ENCODE results near the gene DUSP12. TPM values are rescaled to one million over a fixed set of nuclear protein-coding genes. Genes with fewer than 3 reads are reported as not detected.

DUSP12 gene
- total and polyA plus RNA-seq, 2 donors (not counting 3 experiments of a cell fraction or from before 2014, with no cell fraction given), result 26.8 to 31.6 TPM

DNA sequence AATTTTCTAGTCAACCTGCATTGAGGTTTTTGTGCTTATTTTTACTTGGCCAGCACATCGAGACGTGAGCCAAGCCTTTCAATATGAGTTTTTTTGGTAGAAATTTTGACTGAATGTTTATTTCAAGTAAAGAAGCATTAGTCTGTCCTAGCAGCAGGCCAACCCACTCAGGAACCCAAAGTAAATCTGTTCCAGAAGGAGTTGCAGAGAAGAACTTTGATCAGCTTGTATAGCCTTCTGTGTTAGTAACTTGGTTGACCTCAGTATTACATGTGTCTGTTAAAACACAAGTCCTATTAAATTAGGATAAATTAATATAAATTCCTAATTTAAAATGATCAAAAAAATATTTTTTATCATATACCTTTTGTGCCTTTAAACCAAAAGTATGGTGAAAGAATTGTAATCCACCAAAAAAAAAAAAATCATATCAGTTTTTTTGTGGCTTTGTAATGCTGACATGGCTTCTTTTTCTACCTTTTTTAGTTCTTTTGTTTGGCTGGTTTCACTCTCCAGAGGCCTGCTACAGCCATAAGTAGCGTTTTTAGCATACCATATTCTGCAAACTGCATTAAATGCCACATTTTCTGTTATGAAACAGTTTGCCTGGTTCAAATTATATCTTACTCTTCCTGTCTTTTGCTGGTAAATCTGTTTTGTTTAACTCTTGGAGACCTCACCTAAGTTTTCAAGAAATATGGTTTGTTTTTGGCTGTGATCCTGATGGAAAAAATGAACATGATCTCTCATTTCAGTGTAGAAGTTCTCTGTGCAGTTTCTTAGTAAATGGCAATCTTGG lies 56.0 kb downstream of the DUSP12 start:
- no peaks in the 10 kb centered on the region for H3K27me3 ChIP-seq (ENCODE audit: control insufficient read depth in 2 of 2, insufficient read depth in 2 of 2, low read length in 2 of 2)
- H3K9me1 ChIP-seq (replicated peaks; ENCODE audit: control insufficient read depth, extremely low read depth, insufficient read depth, low read length), result no peaks in the 10 kb centered on the region
- no peaks in the 10 kb centered on the region for H3K4me1 ChIP-seq (ENCODE audit: control insufficient read depth, extremely low read depth, insufficient read depth, low read length)
- dilution Hi-C loops (cut with MboI; ENCODE audit: extremely low pct_ligation_motif_present, low sequenced_read_pairs), result no loop called here
- no peak for FAIRE-seq
- H3K4me2 ChIP-seq (ENCODE audit: insufficient read depth, low read length), result no peak overlapping the region
- peaks cover 4 to 9% of the 10 kb centered on the region in 2 experiments for H3K36me3 ChIP-seq (ENCODE audit: control insufficient read depth in 2 of 2, extremely low read depth in 1 of 2, insufficient read depth in 2 of 2, low read length in 2 of 2)
- H2AFZ ChIP-seq (ENCODE audit: low read depth, low read length), result no peak overlapping the region
- peaks cover 2% of the 10 kb centered on the region for H4K20me1 ChIP-seq (replicated peaks; ENCODE audit: control insufficient read depth, extremely low read depth, insufficient read depth, low read length)
- H3K79me2 ChIP-seq (ENCODE audit: control insufficient read depth, insufficient read depth, low read length), result peaks cover 3% of the 10 kb centered on the region
- H3K9me3 ChIP-seq (replicated peaks; ENCODE audit: control insufficient read depth, insufficient read depth, low read length), result no peaks in the 10 kb centered on the region
- ChIA-PET POLR2A (no interaction called here), CTCF (no interaction called here)
- H3K27ac ChIP-seq (ENCODE audit: insufficient read depth, low read depth, low read length), result no peak overlapping the region
- no peak for DNase-seq (ENCODE audit: low read depth, low spot score)
- H3K4me3 ChIP-seq (replicated peaks in 1 of 3; ENCODE audit: insufficient read depth in 1 of 3, low read depth in 1 of 3, low read length in 3 of 3), result no peak overlapping the region
- no peak overlapping the region for H3K9ac ChIP-seq (replicated peaks; ENCODE audit: extremely low read depth, insufficient read depth, low read length)
- TF ChIP-seq, protein P1, sequence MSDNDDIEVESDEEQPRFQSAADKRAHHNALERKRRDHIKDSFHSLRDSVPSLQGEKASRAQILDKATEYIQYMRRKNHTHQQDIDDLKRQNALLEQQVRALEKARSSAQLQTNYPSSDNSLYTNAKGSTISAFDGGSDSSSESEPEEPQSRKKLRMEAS (IDR thresholded peaks at IDR 0.05; ENCODE audit: insufficient read depth, insufficient read length), result no peak
- TF ChIP-seq MYC (IDR thresholded peaks at IDR 0.05; ENCODE audit: low read depth, low read length) (no peak), EZH2 (IDR thresholded peaks at IDR 0.05; ENCODE audit: borderline replicate concordance, low read depth, low read length, severe bottlenecking) (no peak), POLR2A (IDR thresholded peaks at IDR 0.05; ENCODE audit: low read depth, low read length) (no peak)
- intact Hi-C loops (cut with micrococcal nuclease), result no loop called here
- no TSS peak for BruUV-seq (replicated peaks)

Small RNAs within 50 kb of the gene (small RNA-seq; reads per million reads assigned to genes)
- not detected for gene RN7SL466P (ENCODE audit: insufficient read depth, insufficient read length, low read depth, low replicate concordance)

Other genes with a start within 250 kb of the DUSP12 start
- gene FCGR2A, start 244.3 kb upstream of the DUSP12 start, total RNA-seq, result not detected in 2 replicates
- not detected in 2 replicates for gene FCGR2A, start 244.3 kb upstream of the DUSP12 start, polyA plus RNA-seq
- gene HSPA6, start 225.2 kb upstream of the DUSP12 start, total RNA-seq, result 0.13 TPM in 1 of 2 replicates, not detected in the other
- 0.03 and 0.10 TPM in 2 replicates for gene HSPA6, start 225.2 kb upstream of the DUSP12 start, polyA plus RNA-seq
- gene FCGR3A, start 200.0 kb upstream of the DUSP12 start, total RNA-seq, result not detected in 2 replicates
- gene FCGR3A, start 200.0 kb upstream of the DUSP12 start, polyA plus RNA-seq, result not detected in 2 replicates
- gene FCGR3B, start 118.6 kb upstream of the DUSP12 start, total RNA-seq, result not detected in 2 replicates
- gene FCGR3B, start 118.6 kb upstream of the DUSP12 start, polyA plus RNA-seq, result not detected in 2 replicates
- gene FCGR2B, start 86.6 kb upstream of the DUSP12 start, total RNA-seq, result not detected in 2 replicates
- not detected in 2 replicates for gene FCGR2B, start 86.6 kb upstream of the DUSP12 start, polyA plus RNA-seq
- not detected in 2 replicates for gene FCRLA, start 42.6 kb upstream of the DUSP12 start, total RNA-seq
- not detected in 2 replicates for gene FCRLA, start 42.6 kb upstream of the DUSP12 start, polyA plus RNA-seq
- 0.62 and 0.90 TPM in 2 replicates for gene FCRLB, start 28.2 kb upstream of the DUSP12 start, total RNA-seq
- 0.62 and 0.99 TPM in 2 replicates for gene FCRLB, start 28.2 kb upstream of the DUSP12 start, polyA plus RNA-seq
- gene ATF6, start 16.5 kb downstream of the DUSP12 start, total RNA-seq, result 38.8 and 40.3 TPM in 2 replicates
- gene ATF6, start 16.5 kb downstream of the DUSP12 start, polyA plus RNA-seq, result 22.8 and 24.9 TPM in 2 replicates

Data from endothelial cell of umbilical vein (primary cell).